GM18499 (cell line): ENCODE data around the gene CSRP1.
"Not testable (repeated sequence)": the region's sequence is repeated elsewhere in the genome, so short reads cannot be mapped to it uniquely, and the experiment has no call there.

ENCODE experiments used
- ATAC-seq: cut with Tn5 transposase; IDR thresholded peaks from one replicate; pipeline ENCODE4 v1.9.1; 2021; ENCODE audit warnings: moderate number of reproducible peaks; ENCODE audit not compliant: insufficient read depth, unreplicated experiment

Gene CSRP1

GRCh38 chr1:201538612-201539551, 32.0 kb upstream of the CSRP1 start, which contains the start of gene NAV1:
TSS of gene NAV1 (plus strand) at chr1:201539127. CDS start at chr1:201622885, 83,758 bp downstream.
- ATAC-seq, result no peak

DNA sequence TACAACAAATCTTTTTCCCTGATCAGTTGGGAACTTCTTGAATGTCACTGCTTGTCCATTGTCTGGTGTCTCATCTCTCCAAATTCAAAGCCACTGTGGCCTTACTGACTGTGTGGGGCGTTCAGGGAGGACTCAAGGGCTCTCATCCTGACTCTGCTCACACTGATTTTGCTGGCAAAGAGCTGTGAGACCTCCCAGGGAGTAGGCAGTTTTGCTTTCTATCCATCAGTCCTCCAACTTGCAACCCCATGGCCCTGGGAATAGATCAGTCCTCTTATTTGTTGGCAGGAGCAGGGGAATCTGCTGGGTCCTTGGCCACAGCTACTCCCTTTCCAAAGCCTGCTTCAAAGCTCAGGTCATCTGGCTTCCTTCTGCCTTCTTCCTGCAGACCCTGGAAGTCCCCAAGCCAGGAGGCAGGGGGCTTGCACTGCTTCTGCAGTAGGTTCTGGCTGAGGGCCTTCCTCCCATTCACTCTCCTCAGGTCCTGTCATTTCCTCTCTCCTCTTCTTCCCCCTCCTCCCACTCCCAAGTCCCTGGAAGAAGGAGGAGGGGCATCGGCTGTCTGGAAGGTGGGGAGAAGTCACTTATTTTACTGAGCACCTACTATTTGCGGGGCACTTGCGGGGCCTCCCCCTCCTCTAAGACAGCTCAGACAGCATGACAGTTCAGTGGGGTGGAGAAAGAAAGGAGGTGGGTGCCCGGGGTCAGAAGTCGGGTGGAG, 31.1 kb upstream of the CSRP1 start:
- ATAC-seq, result no peak

- no peak for ATAC-seq
These were observed 30.5 kb upstream of the CSRP1 start for GRCh38 chr1:201537467-201537866.

GRCh38 chr1:201537028-201537427, 30.1 kb upstream of the CSRP1 start:
- ATAC-seq, result no peak

DNA sequence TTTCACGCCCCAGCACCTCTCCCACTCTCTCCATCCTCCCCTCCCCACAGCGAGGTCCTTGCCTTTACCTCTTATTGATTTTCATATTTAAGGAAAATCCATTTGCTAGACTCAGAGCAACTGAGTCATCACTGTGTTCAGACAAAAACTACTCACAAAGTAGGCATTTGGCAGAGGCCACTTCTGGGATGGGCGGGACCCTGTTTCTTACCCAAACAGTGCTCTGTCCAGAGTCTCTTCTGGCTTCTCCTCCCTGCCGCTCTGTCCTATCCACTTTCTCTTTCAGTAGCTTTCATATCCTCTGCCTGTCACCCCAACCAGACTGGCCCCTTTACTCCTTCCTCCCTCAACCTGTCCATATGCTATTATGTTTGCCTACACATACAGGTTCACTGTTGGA, 29.6 kb upstream of the CSRP1 start:
- ATAC-seq, result no peak

DNA sequence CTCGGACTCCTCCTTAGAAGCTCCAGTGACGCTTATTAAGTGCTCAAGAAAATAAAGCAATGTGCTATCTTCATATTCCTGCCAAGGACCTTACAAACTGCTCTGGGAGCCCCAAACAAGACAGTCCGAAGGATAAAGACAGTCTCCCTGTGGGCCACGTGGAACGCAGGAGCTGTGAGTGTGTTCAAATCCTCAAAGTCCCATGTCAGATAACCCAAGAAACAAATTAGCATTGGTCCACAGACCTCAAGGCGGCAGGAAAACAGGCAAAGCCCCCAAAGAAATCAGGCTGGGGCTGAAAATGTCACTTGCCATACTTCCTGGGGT, 29.0 kb upstream of the CSRP1 start:
- ATAC-seq, result no peak

- no peak for ATAC-seq
These were observed 28.4 kb upstream of the CSRP1 start for GRCh38 chr1:201535046-201535918.

DNA sequence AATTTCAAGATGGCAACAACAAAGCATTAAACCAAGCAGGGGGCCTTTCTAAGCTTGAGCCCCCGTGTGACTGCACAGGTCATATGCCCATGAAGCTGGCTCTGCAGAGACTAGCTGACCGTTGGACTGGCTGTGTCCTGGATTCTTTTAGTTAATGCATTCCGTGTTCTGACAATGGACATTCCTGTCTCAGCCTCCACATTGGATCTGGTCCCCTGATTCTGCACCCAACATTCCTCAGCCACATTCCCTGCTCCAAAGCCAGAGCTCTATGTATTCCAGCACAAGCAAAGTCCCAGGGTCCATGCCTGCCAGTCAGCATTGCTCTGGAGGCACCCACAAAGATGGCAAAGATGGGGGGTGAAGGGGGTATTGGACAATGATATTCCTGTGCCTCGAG, 26.9 kb upstream of the CSRP1 start:
- no peak for ATAC-seq

DNA sequence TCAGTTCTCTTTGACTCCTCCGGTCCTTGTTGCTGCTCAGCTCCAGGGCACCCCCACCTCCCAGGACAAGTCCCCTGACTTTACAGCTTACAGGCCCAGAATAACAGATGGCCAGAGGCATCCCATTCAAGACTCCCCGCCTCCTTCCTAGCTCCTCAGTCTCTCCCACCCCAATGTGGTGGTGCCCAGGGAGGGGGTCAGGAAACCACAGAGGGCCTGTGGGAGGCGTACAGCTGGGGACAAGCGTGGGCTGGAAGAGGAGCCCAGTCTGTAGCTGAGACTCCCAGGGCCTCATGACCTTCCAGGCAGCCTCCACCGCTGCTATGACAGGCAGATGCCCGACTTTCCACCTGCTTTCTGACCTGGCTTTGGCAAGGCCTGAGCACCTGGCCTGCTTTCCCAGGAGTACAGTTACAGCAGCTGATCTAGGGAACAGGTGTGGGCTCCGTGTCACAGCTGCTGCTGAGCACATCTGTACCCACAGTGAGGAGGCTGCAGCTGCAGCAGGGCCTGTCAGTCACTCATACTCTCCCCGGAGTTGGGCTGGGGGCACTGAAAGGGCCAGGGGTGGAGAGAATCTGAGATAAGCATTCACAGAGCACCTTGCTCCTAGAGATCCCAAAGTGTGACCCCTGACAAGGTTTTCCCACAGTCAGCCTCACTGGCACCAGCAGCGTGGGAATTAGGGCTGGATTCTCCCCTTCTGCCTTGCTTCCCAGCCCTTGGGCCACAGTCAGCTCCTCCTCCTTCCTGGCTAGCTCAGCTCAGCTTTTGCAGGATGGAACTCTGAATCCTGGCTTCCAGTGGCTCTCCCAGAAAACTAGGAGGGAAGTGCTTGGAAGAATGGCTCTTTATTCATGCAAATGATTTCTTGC, 24.9 kb upstream of the CSRP1 start:
- no peak for ATAC-seq

DNA sequence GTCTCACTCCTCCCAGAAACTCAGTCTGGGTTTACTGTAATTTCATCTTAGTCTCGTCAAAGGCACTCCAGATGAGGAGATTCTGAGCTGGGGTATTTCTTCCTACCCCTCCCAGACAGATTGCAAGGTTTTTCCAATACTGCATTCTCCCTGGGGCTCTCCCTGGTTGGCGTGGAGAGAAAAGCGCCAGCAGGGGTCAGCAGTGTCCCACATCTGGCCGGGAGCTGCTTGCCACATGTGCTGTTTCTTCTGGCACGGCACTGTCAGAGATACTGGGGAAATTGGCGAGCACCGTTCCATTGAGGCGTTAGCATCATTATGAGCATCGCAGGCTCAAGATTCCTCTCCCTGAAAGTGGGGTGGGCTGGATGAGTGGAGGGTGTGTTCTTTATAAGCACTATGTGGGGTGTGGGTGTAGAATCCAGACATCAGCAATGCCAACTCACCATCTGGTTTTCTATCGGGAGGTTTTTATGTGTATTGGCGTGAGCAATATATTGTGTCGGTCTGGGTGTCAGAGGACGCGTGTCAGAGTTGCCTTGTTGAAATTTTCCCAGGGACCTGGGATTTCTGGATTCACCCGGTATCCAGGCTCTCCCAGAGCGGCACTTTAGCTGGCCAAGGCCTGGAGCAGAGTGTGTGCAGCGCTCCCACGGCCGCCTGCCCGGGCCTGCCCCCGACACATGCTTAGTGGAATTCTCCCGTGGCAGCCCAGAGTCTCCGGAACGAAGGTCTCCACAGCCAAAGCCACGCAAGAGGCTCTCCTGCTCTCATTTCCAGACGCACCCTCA, 24.0 kb upstream of the CSRP1 start:
- no peak for ATAC-seq

DNA sequence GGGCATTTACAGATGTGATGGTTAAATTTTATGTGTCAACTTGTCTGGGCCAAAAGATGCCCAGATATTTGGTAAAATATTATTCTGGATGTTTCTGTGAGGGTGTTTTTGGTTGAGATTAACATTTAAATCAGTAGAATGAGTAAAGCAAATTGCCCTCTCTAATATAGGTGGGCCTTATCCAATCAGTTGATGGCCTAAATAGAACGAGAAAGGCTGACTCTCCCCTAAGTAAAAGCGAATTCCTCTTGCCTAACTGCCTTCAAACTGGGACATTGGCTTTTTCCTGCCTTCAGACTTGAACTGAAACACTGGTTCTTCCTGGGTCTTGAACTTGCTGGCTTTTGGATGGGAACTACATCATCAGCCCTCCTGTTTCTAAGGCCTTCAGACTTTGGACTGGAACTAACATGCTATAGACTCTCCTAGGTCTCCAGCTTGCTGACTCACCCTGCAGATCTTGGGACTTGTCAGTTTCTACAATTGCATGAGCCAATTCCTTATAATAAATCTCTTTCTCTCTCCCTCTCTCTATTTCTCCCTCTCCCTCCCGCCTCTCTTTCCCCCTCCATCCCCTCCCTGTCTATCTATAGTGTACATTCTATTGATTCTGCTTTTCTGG, 21.8 kb upstream of the CSRP1 start:
- ATAC-seq, result no peak

DNA sequence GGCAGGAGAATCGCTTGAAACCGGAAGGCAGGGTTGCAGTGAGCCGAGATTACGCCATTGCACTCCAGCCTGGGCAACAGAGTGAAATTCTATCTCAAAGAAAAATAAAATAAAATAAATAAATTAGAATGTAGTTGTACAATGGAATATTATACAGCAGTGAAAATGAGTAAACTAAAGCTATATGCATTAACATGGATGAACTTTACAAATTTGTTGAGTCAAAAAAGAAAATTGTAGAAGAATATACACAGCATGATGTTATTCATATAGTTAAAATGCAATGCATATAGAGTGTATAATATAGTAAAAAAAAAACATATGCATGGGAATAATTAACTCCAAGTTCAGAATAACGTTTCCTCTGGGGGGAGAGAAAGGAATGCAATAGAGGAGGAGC, 21.0 kb upstream of the CSRP1 start:
- no peak for ATAC-seq

- ATAC-seq, result no peak
These were observed 18.4 kb upstream of the CSRP1 start for GRCh38 chr1:201525193-201525778.

- not testable (repeated sequence) for ATAC-seq
These were observed 13.2 kb upstream of the CSRP1 start for GRCh38 chr1:201520046-201520575.

DNA sequence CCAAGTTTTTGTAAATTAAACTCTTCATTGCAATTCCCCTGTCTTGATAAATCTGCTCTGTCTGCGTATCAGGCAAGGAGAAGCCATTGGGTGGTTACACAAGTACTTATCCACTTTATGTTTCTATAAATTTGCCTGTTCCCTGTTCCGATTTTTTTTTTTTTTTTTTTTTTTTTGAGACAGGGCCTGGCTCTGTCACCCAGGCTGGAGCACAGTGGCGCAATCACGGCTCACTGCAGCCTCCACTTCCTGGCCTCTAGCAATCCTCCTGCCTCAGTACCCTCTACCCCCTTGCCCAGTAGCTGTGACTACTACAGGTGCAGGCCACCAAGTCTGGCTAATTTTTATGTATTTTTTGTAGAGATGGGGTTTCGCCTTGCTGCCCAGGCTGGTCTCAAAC, 11.1 kb upstream of the CSRP1 start:
- ATAC-seq, result no peak

DNA sequence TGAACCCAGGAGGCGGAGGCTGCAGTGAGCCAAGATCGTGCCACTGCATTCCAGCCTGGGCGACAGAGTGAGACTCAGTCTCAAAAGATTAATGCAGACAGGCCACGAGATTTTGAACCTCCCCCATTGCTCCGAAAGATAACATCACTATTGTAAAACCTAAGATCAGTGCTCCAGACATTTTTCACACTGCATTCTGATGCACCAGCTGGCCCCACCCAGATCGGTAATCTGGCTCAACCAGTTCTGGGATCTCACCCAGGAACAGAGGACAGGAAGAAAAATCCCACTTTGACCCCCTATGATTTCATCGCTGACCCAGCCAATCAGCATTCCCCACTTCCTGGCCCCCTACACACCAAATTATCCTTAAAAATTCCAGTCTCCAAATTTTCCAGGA, 10.7 kb upstream of the CSRP1 start:
- no peak for ATAC-seq

- no peak for ATAC-seq
These were observed 9.7 kb upstream of the CSRP1 start for GRCh38 chr1:201516511-201517127.
